IMR-90 (cell line): Measurements from ENCODE around the gene APOA4. TPM values are rescaled to one million over a fixed set of nuclear protein-coding genes. Genes with fewer than 3 reads are reported as not detected.

Source experiments
- MAFK ChIP-seq: IDR thresholded peaks from 2 replicates; pipeline ENCODE4 v1.6.1; 2012; ENCODE audit warnings: low read depth, low read length, improper control_type of control experiment
- polyA plus RNA-seq, 3 experiments: library from polyadenylated mRNA; depleted of rRNA; stranded (reverse); fragments of >200 nt; gene quantifications; 2 replicates each; pipeline ENCODE4 v1.2.3, GENCODE V29; 2012; ENCODE audit warnings: low replicate concordance in 1 of 3
- total RNA-seq: library from RNA; depleted of rRNA; stranded (reverse); fragments of >200 nt; gene quantifications from 2 replicates; pipeline ENCODE4 v1.2.3, GENCODE V29; 2012; rRNA removed

APOA4 gene
- total and polyA plus RNA-seq, 2 of the 4 experiments (the other 2 are of a cell fraction) = not detected

GRCh38 chr11:116771935-116772334 lies 51.2 kb downstream of the APOA4 start (continued):
- no peak for TF ChIP-seq MAFK

Other genes starting within 250 kb of the APOA4 start
- 14.0 and 16.4 TPM in 2 replicates for gene BUD13, start 50.3 kb downstream of the APOA4 start, total RNA-seq
- 11.2 and 11.9 TPM in 2 replicates for gene BUD13, start 50.3 kb downstream of the APOA4 start, polyA plus RNA-seq (2012; rRNA removed)
- 52.0 and 53.9 TPM in 2 replicates for gene ZPR1, start 35.3 kb downstream of the APOA4 start, total RNA-seq
- 38.5 and 40.8 TPM in 2 replicates for gene ZPR1, start 35.3 kb downstream of the APOA4 start, polyA plus RNA-seq (2012; rRNA removed)
- gene APOA5, start 31.4 kb downstream of the APOA4 start, total RNA-seq = not detected in 2 replicates
- not detected in 2 replicates for gene APOA5, start 31.4 kb downstream of the APOA4 start, polyA plus RNA-seq (2012; rRNA removed)
- not detected in 2 replicates for gene APOC3, start 6.6 kb upstream of the APOA4 start, total RNA-seq
- gene APOC3, start 6.6 kb upstream of the APOA4 start, polyA plus RNA-seq (2012; rRNA removed) = not detected in 2 replicates
- gene APOA1, start 14.3 kb upstream of the APOA4 start, total RNA-seq = 0.18 and 0.56 TPM in 2 replicates
- 0.89 and 0.98 TPM in 2 replicates for gene APOA1, start 14.3 kb upstream of the APOA4 start, polyA plus RNA-seq (2012; rRNA removed)